HG03097 (cell line): ENCODE measurements around the gene TRIM56.
"Not testable (repeated sequence)": the region's sequence is repeated elsewhere in the genome, so short reads cannot be mapped to it uniquely, and the experiment has no call there.

Experiments used
- ATAC-seq: cut with Tn5 transposase; IDR thresholded peaks from one replicate; pipeline ENCODE4 v1.9.1; 2021; ENCODE audit not compliant: unreplicated experiment, low FRiP score

The TRIM56 gene

GRCh38 chr7:101085162-101085964 lies at the start of gene TRIM56:
TSS of gene TRIM56 (plus strand) at chr7:101085481. CDS start at chr7:101087313, 1,832 bp downstream.
- peak; percentile 70 for ATAC-seq

DNA sequence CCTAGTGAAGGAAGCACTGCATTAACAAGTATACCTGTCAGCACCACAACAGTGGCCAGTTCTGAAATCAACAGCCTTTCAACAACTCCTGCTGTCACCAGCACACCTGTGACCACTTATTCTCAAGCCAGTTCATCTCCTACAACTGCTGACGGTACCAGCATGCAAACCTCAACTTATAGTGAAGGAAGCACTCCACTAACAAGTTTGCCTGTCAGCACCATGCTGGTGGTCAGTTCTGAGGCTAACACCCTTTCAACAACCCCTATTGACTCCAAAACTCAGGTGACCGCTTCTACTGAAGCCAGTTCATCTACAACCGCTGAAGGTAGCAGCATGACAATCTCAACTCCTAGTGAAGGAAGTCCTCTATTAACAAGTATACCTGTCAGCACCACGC lies 49.3 kb upstream of the TRIM56 start:
- ATAC-seq: no peak

DNA sequence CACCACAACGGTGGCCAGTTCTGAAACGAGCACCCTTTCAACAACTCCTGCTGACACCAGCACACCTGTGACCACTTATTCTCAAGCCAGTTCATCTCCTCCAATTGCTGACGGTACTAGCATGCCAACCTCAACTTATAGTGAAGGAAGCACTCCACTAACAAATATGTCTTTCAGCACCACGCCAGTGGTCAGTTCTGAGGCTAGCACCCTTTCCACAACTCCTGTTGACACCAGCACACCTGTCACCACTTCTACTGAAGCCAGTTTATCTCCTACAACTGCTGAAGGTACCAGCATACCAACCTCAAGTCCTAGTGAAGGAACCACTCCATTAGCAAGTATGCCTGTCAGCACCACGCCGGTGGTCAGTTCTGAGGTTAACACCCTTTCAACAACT lies 44.0 kb upstream of the TRIM56 start:
- not testable (repeated sequence) for ATAC-seq

DNA sequence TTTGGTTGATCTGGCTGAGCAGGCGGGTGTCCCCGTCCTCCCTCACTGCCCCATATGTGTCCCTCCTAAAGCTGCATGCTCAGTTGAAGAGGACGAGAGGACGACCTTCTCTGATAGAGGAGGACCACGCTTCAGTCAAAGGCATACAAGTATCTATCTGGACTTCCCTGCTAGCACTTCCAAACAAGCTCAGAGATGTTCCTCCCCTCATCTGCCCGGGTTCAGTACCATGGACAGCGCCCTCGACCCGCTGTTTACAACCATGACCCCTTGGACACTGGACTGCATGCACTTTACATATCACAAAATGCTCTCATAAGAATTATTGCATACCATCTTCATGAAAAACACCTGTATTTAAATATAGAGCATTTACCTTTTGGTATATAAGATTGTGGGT lies 26.9 kb upstream of the TRIM56 start:
- ATAC-seq: no peak

GRCh38 chr7:101059620-101059942 lies 25.7 kb upstream of the TRIM56 start:
- ATAC-seq: no peak

DNA sequence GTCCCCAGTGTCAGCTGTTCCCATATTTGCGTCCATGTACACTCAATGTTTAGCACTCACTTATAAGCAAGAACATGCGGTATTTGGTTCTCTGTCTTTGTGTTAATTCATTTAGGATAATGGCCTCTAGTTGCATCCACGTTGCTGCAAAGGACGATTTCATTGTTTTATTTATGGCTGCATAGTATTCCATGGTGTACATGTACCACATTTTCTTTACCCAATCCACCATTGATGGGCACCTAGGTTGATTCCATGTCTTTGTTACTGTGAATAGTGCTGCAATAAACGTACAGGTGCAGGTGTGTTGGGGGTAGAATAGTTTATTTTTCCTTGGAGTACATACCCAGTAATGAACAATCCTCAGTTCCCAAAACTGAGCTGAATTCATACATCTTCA lies 24.3 kb upstream of the TRIM56 start:
- ATAC-seq: no peak

GRCh38 chr7:101064176-101064550 lies 21.1 kb upstream of the TRIM56 start:
- ATAC-seq: not testable (repeated sequence)

DNA sequence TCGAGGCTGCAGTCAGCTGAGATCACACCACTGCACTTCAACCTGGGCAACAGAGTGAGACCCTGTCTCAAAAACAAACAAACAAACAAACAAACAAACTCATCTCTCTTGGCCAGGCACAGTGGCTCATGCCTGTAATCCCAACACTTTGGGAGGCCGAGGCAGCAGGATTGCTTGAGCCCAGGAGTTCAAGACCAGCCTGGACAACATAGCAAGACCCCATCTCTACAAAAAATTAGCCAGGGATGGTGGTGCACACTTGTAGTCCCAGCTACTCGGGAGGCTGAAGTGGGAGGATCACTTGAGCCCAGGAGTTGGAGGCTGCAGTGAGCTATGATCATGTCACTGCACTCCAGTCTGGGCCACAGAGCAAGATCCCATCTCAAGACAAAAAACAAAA lies 20.1 kb upstream of the TRIM56 start:
- ATAC-seq: not testable (repeated sequence)

GRCh38 chr7:101066141-101066832 lies 19.0 kb upstream of the TRIM56 start:
- no peak for ATAC-seq

- no peak for ATAC-seq
Observed at GRCh38 chr7:101066833-101067177, 18.5 kb upstream of the TRIM56 start.

DNA sequence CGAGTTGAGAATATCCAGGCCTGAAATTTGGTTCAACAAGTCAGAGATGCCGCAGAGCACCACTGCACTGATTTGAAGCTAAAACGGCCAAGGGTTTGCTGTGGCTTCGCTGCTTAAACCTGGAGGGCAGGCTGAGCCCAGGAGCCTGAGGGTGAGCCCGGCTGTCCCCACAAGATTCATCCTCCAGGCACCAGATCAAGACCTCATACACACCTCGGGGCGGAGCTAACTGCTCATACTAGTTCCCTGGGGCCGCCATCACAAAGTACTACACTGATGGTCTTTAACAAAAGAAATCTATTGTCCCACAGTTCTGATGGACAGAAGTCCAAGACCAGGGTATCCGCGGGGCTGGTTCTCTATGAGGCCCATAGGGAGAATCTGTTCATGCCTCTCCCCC lies 16.9 kb upstream of the TRIM56 start:
- ATAC-seq: no peak

GRCh38 chr7:101071362-101072104 lies 13.7 kb upstream of the TRIM56 start:
- ATAC-seq: not testable (repeated sequence)

- no peak for ATAC-seq
Observed at GRCh38 chr7:101075646-101076045, 9.6 kb upstream of the TRIM56 start.

- ATAC-seq: not testable (repeated sequence)
Observed at GRCh38 chr7:101076183-101076582, 9.1 kb upstream of the TRIM56 start.

GRCh38 chr7:101077303-101078086 lies 7.8 kb upstream of the TRIM56 start:
- ATAC-seq: peak; percentile 71

GRCh38 chr7:101081432-101081831 lies 3.8 kb upstream of the TRIM56 start:
- ATAC-seq: no peak

- no peak for ATAC-seq
Observed at GRCh38 chr7:101084865-101085161, 468 bp upstream of the TRIM56 start.

DNA sequence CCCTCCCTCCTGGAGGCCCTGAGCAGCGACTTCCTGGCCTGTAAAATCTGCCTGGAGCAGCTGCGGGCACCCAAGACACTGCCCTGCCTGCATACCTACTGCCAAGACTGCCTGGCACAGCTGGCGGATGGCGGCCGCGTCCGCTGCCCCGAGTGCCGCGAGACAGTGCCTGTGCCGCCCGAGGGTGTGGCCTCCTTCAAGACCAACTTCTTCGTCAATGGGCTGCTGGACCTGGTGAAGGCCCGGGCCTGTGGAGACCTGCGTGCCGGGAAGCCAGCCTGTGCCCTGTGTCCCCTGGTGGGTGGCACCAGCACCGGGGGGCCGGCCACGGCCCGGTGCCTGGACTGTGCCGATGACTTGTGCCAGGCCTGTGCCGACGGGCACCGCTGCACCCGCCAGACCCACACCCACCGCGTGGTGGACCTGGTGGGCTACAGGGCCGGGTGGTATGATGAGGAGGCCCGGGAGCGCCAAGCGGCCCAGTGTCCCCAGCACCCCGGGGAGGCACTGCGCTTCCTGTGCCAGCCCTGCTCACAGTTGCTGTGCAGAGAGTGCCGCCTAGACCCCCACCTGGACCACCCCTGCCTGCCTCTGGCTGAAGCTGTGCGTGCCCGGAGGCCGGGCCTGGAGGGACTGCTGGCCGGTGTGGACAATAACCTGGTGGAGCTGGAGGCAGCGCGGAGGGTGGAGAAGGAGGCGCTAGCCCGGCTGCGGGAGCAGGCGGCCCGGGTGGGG lies 2.2 kb downstream of the TRIM56 start:
- ATAC-seq: no peak

- no peak for ATAC-seq
Observed at GRCh38 chr7:101088069-101088425, 2.8 kb downstream of the TRIM56 start.

DNA sequence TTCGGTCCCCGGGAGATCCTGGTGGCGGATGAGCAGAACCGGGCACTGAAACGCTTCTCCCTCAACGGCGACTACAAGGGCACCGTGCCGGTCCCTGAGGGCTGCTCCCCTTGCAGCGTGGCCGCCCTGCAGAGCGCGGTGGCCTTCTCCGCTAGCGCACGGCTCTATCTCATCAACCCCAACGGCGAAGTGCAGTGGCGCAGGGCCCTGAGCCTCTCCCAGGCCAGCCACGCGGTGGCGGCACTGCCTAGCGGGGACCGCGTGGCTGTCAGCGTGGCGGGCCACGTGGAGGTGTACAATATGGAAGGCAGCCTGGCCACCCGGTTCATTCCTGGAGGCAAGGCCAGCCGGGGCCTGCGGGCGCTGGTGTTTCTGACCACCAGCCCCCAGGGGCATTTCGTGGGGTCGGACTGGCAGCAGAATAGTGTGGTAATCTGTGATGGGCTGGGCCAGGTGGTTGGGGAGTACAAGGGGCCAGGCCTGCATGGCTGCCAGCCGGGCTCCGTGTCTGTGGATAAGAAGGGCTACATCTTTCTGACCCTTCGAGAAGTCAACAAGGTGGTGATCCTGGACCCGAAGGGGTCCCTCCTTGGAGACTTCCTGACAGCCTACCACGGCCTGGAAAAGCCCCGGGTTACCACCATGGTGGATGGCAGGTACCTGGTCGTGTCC lies 3.7 kb downstream of the TRIM56 start:
- no peak for ATAC-seq
